ENCODE data around the gene PI4K2A.
"Not testable (repeated sequence)": the region's sequence is repeated elsewhere in the genome, so short reads cannot be mapped to it uniquely, and the experiment has no call there.

The PI4K2A gene

DNA sequence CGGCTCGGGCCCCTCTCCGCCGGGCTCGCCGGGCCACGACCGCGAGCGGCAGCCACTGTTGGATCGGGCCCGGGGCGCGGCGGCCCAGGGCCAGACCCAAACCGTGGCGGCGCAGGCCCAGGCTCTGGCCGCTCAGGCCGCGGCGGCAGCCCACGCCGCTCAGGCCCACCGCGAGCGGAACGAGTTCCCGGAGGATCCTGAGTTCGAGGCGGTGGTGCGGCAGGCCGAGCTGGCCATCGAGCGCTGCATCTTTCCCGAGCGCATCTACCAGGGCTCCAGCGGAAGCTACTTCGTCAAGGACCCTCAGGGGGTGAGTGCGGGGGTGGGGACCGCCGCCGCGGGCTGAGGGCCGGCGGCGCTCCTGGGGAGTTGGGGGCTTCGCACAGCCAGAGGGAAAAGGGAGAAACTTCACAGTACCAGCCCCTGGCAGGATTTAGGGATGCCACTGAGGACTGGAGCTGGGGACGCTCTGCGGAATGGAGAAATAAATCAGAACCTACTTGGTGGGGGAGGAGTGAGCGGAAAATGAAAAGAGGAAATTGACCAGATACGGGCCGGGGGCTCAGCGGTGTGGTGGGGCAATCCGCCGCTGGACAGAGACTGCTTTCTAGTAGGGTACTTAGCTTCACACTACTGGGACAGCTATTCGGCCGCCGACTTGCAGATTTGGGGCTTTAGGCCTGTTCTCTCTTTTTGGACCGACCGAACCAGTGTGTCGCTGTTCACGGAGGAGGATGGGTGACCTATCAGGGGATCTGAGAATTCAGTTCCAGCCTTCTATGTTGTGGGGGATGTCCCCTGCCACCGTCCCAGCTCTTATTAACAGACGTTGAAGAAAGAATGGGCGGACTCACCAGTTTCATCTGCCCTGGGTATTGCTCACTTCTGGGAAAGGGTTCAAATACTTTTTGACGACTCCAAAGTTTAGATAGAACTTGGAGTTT is 669 bp downstream of the PI4K2A start:
- Histone ChIP-seq H2AFZ (ENCODE audit: low read depth, low read length) (peak overlapping the region; percentile 11; the same call in 1 of the 2 replicates), H3K36me3 (replicated peaks; ENCODE audit: low read depth, low read length) (peaks cover 13% of the 10 kb centered on the region), H3K4me3 (ENCODE audit: low read length) (peak overlapping the region; percentile 99), H4K20me1 (ENCODE audit: insufficient read depth, low read length) (peaks cover 7% of the 10 kb centered on the region; the same call in 1 of the 2 replicates), H3K4me2 (ENCODE audit: low read length) (peak overlapping the region; percentile 71), H3K9me3 (ENCODE audit: insufficient read depth, low read length) (no peaks in the 10 kb centered on the region), H3K27ac (ENCODE audit: low read length) (peak overlapping the region; percentile 79), H3K79me2 (ENCODE audit: low read length) (peaks cover 36% of the 10 kb centered on the region), H3K4me1 (ENCODE audit: low read length) (peaks cover 17% of the 10 kb centered on the region), H3K9ac (ENCODE audit: low read length) (peak overlapping the region; percentile 94), H3K27me3 (ENCODE audit: low read depth, low read length) (no peaks in the 10 kb centered on the region)
- TF ChIP-seq, protein P1, sequence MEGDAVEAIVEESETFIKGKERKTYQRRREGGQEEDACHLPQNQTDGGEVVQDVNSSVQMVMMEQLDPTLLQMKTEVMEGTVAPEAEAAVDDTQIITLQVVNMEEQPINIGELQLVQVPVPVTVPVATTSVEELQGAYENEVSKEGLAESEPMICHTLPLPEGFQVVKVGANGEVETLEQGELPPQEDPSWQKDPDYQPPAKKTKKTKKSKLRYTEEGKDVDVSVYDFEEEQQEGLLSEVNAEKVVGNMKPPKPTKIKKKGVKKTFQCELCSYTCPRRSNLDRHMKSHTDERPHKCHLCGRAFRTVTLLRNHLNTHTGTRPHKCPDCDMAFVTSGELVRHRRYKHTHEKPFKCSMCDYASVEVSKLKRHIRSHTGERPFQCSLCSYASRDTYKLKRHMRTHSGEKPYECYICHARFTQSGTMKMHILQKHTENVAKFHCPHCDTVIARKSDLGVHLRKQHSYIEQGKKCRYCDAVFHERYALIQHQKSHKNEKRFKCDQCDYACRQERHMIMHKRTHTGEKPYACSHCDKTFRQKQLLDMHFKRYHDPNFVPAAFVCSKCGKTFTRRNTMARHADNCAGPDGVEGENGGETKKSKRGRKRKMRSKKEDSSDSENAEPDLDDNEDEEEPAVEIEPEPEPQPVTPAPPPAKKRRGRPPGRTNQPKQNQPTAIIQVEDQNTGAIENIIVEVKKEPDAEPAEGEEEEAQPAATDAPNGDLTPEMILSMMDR (IDR thresholded peaks at IDR 0.05; ENCODE audit: low read depth, low read length), result no peak

DNA sequence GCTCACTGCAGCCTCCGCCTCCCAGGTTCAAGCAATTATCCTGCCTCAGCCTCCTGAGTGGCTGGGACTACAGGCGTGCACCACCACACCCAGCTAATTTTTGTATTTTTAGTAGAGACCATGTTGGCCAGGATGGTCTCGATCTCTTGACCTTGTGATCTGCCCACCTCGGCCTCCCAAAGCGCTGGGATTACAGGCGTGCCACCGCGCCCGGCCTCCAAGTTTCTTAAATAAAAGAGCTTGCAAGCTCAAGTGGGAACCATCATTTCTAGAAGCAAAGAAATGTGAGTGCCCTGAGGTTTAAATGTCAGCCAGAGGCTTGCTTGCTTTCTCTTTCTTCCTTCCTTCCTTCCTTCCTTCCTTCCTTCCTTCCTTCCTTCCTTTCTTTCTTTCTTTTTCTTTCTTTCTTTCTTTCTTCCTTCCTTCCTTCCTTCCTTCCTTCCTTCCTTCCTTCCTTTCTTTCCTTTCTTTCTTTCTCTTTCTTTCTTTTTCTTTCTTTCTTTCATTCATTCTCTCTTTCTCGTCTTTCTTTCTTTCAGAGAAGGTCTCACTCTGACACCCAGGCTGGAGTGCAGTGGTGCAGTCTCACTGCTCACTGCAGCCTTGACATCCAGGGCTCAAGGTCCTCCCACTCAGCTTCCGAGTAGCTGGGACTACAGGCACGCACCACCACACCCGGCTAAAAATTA is 2.1 kb downstream of the PI4K2A start:
- not testable (repeated sequence) for H3K9me3 ChIP-seq (ENCODE audit: insufficient read depth, low read length); H3K27ac ChIP-seq (ENCODE audit: low read length); H3K27me3 ChIP-seq (ENCODE audit: low read depth, low read length); H4K20me1 ChIP-seq (ENCODE audit: insufficient read depth, low read length); H2AFZ ChIP-seq (ENCODE audit: low read depth, low read length); H3K4me3 ChIP-seq (ENCODE audit: low read length); H3K9ac ChIP-seq (ENCODE audit: low read length); H3K4me2 ChIP-seq (ENCODE audit: low read length)
- Histone ChIP-seq H3K4me1 (ENCODE audit: low read length) (peaks cover 17% of the 10 kb centered on the region), H3K36me3 (replicated peaks; ENCODE audit: low read depth, low read length) (peaks cover 13% of the 10 kb centered on the region), H3K79me2 (ENCODE audit: low read length) (peaks cover 39% of the 10 kb centered on the region)

DNA sequence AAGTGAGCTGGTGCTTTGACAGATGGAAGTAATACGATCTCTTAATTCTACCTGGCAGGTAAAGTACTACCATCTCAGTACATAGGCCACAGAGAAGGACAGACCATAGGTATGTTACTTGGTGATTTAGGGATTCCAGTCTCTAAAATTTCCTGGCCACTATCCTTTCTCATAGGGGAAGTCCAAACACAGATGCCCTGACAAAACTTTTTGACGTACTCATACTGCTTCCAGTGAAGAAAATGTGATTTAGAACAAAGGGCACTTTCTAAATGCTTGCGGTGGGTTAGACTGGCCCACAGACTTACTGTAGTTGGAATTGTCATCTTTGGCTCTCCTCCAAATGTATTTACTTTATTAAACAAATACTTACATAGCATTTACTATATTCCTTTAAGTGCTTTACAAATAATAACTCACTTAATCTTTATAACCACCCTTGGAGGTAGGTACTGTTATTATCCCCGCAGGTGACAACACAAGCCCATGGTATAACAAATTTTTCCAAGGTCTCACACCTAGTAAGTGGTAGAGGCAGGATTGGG is 3.0 kb downstream of the PI4K2A start:
- H3K27me3 ChIP-seq (ENCODE audit: low read depth, low read length), result no peaks in the 10 kb centered on the region
- H2AFZ ChIP-seq (ENCODE audit: low read depth, low read length), result no peak overlapping the region
- H3K27ac ChIP-seq (ENCODE audit: low read length), result no peak overlapping the region
- peaks cover 15% of the 10 kb centered on the region for H3K36me3 ChIP-seq (replicated peaks; ENCODE audit: low read depth, low read length)
- no peak for TF ChIP-seq EZH2phosphoT487 (IDR thresholded peaks at IDR 0.05; ENCODE audit: low read depth)
- TF ChIP-seq, protein P1 (IDR thresholded peaks at IDR 0.05; ENCODE audit: low read depth, low read length), result no peak
- peaks cover 15% of the 10 kb centered on the region for H3K4me1 ChIP-seq (ENCODE audit: low read length)
- H4K20me1 ChIP-seq (ENCODE audit: insufficient read depth, low read length), result peaks cover 7% of the 10 kb centered on the region
- no peak overlapping the region for H3K9ac ChIP-seq (ENCODE audit: low read length)
- H3K4me3 ChIP-seq (ENCODE audit: low read length), result no peak overlapping the region
- peaks cover 42% of the 10 kb centered on the region for H3K79me2 ChIP-seq (ENCODE audit: low read length)
- no peak overlapping the region for H3K4me2 ChIP-seq (ENCODE audit: low read length)
- H3K9me3 ChIP-seq (ENCODE audit: insufficient read depth, low read length), result no peaks in the 10 kb centered on the region

DNA sequence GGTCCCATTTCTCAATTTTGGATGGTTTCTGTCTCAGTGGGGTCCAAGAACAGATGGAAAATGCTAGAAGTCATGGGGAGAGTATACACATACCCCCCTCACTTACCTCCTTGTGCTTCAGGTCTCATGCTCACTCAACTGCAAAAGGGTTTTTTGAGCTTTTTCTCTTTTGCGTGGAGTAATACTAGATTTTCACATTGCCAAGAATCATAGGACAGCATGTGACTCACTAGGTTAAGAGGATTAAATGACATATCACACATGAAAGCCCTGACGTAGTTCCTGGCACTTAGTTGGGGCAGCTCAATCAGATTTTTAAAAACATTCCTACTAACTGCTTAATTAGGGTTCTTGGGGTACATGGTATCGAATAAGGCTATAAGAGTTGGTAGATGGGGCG is 4.5 kb downstream of the PI4K2A start:
- no peak overlapping the region for H3K9ac ChIP-seq (ENCODE audit: low read length)
- H3K4me1 ChIP-seq (ENCODE audit: low read length), result peaks cover 17% of the 10 kb centered on the region
- TF ChIP-seq EZH2phosphoT487 (IDR thresholded peaks at IDR 0.05; ENCODE audit: low read depth), result no peak
- TF ChIP-seq, protein P1 (IDR thresholded peaks at IDR 0.05; ENCODE audit: low read depth, low read length), result no peak

More for the DNA sequence above, 4.5 kb downstream of the PI4K2A start:
- Histone ChIP-seq H3K36me3 (replicated peaks; ENCODE audit: low read depth, low read length) (peaks cover 17% of the 10 kb centered on the region), H3K27me3 (ENCODE audit: low read depth, low read length) (no peaks in the 10 kb centered on the region), H3K4me3 (ENCODE audit: low read length) (no peak overlapping the region), H4K20me1 (ENCODE audit: insufficient read depth, low read length) (peaks cover 7% of the 10 kb centered on the region), H3K27ac (ENCODE audit: low read length) (no peak overlapping the region), H3K79me2 (ENCODE audit: low read length) (peaks cover 53% of the 10 kb centered on the region), H3K9me3 (ENCODE audit: insufficient read depth, low read length) (no peaks in the 10 kb centered on the region), H3K4me2 (ENCODE audit: low read length) (no peak overlapping the region), H2AFZ (ENCODE audit: low read depth, low read length) (no peak overlapping the region)
